ENCODE data around the gene SMARCA2.

SMARCA2 gene

DNA sequence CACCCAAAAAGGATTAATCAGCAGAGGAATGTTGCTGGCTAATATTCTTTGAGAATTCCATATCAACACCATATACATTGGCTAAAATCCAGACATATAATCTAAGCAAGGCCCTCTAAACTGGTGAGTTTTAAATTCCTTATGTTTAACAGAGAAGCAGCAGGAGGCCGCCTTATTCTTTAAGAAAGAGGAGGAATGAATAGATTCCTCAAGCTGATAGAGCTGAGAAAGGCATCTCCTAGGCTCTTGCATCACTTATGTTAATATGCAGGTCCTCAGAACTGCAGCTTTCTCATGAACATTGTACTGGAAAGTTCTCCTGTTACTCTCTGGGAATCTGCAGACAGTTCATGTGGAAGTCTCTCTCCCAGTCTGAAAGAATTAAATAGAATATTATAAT, 20.1 kb upstream of the SMARCA2 start:
- H3K4me3 ChIP-seq (replicated peaks; ENCODE audit: low read depth, low read length), result no peak overlapping the region
- no peak for DNase-seq (ENCODE audit: low read depth)
- no peak for TF ChIP-seq CTCF (IDR thresholded peaks at IDR 0.05; ENCODE audit: low read length, missing control alignments)

DNA sequence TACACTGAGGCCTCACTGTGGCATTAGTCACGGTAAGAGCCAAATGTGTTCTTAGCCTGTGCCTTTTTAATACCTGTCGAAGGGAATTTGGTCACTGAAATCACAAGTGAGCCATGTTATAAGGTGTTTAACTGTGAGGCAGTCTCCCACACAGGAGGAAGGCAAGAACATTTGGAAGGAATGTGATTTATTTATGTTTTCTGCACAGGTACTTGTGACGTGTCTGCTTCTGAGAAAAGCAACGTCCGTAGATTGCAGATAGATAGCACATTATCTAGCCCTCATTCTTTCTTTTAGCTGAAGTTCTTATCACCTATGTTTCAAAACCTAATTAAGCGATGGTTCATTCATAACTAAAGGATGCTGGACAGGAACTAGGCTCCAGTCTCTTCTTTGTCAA, 19.0 kb upstream of the SMARCA2 start:
- TF ChIP-seq CTCF (IDR thresholded peaks at IDR 0.05; ENCODE audit: low read length, missing control alignments), result no peak
- DNase-seq (ENCODE audit: low read depth), result no peak
- no peak overlapping the region for H3K4me3 ChIP-seq (replicated peaks; ENCODE audit: low read depth, low read length)

DNA sequence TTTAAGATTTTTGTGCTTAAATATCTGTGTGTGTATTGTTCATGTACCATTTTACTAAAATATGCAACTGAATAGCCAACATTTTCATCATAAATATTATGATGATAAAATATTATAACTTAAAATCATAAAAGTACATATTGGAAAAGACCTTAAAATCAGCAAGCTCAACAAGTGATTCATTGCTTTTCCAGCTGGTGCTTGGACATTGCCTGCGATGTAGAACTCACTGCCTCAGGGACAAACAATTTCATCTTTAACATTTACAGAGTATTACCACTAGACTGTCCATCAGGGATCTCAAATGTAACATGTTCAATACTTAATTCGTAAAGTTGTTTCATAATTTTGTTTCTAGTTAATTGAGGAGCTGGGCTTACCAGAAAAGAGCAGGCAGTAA, 17.5 kb upstream of the SMARCA2 start:
- H3K4me3 ChIP-seq (replicated peaks; ENCODE audit: low read depth, low read length), result no peak overlapping the region
- no peak for TF ChIP-seq CTCF (IDR thresholded peaks at IDR 0.05; ENCODE audit: low read length, missing control alignments)
- DNase-seq (ENCODE audit: low read depth), result no peak

GRCh38 chr9:1998111-1998510, 17.0 kb upstream of the SMARCA2 start:
- no peak overlapping the region for H3K4me3 ChIP-seq (replicated peaks; ENCODE audit: low read depth, low read length)
- no peak for TF ChIP-seq CTCF (IDR thresholded peaks at IDR 0.05; ENCODE audit: low read length, missing control alignments)
- no peak for DNase-seq (ENCODE audit: low read depth)

GRCh38 chr9:2000314-2000713, 14.8 kb upstream of the SMARCA2 start:
- no peak overlapping the region for H3K4me3 ChIP-seq (replicated peaks; ENCODE audit: low read depth, low read length)
- DNase-seq (ENCODE audit: low read depth), result no peak
- TF ChIP-seq CTCF (IDR thresholded peaks at IDR 0.05; ENCODE audit: low read length, missing control alignments), result no peak

GRCh38 chr9:2008372-2008771, 6.8 kb upstream of the SMARCA2 start:
- no peak for DNase-seq (ENCODE audit: low read depth)
- no peak overlapping the region for H3K4me3 ChIP-seq (replicated peaks; ENCODE audit: low read depth, low read length)
- no peak for TF ChIP-seq CTCF (IDR thresholded peaks at IDR 0.05; ENCODE audit: low read length, missing control alignments)

- no peak for TF ChIP-seq CTCF (IDR thresholded peaks at IDR 0.05; ENCODE audit: low read length, missing control alignments)
- DNase-seq (ENCODE audit: low read depth), result no peak
- no peak overlapping the region for H3K4me3 ChIP-seq (replicated peaks; ENCODE audit: low read depth, low read length)
Observed at GRCh38 chr9:2012347-2012746, 2.8 kb upstream of the SMARCA2 start.
